NAMALWA (cell line): ENCODE results near the gene PAX5.

Experiments used
- DNase-seq: peaks from one replicate; pipeline ENCODE4 v3.0.0-alpha.2; 2015; ENCODE audit warnings: low spot score

Gene PAX5

GRCh38 chr9:36932198-36932597 lies 101.9 kb downstream of the PAX5 start:
- no peak for DNase-seq

DNA sequence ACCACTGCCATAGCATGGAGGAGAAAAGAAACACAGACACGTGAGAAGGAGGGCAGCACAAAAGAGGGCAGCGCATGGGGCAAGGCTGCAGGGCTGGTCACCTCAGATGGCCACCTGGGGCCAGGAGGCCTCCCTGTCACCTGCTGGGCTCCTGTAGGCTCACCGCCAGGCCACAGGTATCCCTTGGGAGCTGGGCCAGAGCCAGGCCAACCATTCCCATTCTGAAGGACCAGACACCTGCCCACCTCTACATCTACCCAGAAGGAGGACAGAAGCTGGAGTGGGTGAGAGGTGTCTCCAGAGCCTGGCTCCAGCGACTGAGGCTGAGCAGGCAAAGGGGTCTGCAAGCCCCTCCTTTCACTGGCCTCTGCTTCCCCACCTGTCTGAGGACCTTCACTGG lies 103.1 kb downstream of the PAX5 start:
- no peak for DNase-seq

DNA sequence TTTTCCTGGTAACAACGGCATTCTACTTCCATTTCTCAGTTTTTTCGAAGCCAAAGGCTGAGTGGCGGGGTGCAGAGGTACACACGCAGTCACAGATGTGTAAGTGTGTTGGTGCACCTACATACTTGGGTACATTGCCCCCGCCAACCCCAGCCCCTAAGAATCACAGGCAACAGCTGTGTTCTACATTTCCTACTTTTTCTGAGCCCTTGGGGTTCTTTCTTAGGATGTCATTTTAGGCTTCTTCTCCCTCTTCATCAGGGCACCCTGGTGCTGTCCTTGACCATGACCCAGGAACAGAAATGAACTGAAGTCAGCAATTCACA lies 104.8 kb downstream of the PAX5 start:
- DNase-seq, result no peak

GRCh38 chr9:36928670-36929349 lies 105.3 kb downstream of the PAX5 start:
- no peak for DNase-seq

GRCh38 chr9:36928210-36928609 lies 105.9 kb downstream of the PAX5 start:
- no peak for DNase-seq

DNA sequence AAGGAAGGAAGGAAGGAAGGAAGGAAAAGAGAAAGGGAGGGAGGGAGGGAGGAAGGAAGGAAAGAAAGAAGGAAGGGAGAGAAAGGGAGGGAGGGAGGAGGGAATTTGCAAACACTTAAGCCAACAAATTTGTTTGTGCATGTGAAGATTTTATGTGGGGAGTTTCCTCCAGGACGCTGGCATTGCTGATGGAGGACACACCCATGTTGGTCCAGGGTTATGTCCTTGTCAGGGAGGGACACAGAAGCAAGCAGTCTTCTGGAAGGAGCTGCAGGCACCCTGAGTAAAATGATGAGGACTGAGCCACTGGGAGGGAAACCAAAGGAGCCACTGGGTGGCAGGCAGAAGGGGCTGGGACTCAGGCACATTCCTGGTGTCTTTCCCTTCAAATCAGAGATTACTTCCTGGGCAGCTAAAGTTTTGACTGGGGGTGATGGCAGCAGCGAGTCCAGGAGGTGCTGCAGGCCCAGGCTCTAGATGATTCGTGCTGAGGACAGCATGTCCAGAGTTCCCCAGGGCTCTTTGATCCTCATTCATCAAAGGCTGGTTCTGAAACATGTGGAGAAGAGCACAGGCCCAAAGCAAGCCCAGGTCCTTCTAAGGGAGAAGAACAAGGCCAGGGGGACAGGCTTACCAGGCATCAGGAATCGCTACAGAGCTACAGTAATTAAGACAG lies 109.2 kb downstream of the PAX5 start:
- no peak for DNase-seq

- no peak for DNase-seq
Observed at GRCh38 chr9:36924071-36924470, 110.0 kb downstream of the PAX5 start.

GRCh38 chr9:36923025-36923625 lies 110.9 kb downstream of the PAX5 start:
- DNase-seq, result no peak

- no peak for DNase-seq
Observed at GRCh38 chr9:36922548-36922947, 111.5 kb downstream of the PAX5 start.

- no peak for DNase-seq
Observed at GRCh38 chr9:36914212-36914577, 119.9 kb downstream of the PAX5 start.

GRCh38 chr9:36913393-36914211 lies 120.5 kb downstream of the PAX5 start:
- DNase-seq, result peak; percentile 30

DNA sequence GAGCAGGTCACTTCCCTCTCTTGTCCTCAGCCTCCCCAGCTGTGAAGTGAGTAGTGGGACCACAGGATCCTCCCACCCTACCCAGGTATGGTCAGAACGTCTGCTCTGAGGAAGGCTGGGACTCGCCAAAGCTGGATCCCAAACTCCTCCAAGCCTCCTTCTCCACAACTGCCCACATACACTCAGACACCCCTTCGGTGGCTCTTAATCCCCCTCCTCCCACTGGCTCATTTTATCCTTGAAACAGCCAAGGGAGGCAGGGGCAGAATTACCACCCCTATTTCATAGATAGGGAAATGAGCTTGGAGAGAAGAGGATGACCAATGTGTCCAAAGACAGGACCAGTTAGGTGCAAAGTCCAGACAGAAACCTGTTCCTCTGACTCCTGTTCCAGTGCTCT lies 121.4 kb downstream of the PAX5 start:
- no peak for DNase-seq

GRCh38 chr9:36911601-36912412 lies 122.3 kb downstream of the PAX5 start:
- DNase-seq, result no peak

DNA sequence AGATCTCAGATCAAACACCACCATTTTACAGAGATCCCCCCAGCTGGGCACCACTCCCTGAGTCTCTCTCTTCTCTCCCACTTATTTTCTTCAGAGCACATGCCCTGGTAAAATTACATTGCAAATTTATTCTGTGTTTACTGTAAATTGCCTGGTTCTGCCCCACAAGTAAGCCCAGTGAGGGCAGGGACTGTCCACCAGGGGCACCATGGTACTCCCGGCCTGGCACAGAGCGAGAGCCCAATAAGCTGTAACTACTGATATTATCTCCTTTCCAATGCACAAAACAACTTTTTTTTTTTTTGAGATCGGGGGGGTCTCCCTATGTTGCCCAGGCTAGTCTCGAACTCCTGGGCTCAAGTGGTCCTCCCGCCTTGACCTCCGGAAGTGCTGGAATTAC lies 123.0 kb downstream of the PAX5 start:
- no peak for DNase-seq

GRCh38 chr9:36906492-36906891 lies 127.6 kb downstream of the PAX5 start:
- DNase-seq, result no peak

DNA sequence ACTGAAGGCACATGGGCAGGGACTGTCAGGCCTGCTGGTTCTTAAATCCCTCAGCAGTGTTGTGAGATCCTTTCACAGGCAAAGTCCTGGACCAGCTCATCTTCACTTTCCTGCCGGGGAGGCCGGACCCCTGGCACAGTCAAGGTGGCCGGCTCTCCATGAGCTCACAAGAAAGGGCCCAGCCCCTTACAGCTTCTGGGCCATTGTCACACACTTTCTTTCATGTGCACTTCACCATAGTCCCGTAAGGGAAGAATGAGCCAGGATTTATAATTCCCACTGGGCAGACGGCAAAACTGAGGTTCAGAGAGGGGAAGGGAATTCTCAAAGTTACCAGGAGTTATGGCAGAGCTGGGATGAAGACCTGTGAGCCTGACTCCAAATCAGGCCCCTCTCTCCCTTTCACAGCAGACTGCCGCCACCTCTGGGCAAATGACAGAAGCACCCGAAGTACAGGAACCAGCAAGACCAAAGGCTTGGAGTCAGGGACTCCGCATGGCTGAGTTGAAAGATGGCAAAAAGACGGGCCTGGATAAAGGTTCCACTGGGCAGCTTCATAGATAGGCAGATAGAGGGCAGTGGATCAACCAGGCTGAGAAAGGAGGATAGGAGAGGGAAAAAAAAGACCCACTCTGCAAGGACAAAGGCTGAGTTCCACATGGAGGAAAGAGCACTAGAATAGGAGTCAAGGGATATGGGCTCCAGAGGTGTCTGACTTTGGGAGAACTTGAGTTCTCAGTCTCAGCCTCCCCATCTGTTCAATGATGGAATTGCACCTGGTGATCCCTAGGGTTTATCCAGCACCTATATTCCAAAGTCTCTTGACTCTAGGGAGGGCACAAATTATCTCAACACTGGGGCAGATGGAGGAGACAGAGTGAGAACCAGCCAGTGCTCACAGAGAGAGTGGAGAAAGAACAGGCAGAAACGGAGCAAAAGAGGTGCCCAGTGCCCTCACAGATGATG lies 128.7 kb downstream of the PAX5 start:
- no peak for DNase-seq

GRCh38 chr9:36903541-36904435 lies 130.3 kb downstream of the PAX5 start:
- no peak for DNase-seq

DNA sequence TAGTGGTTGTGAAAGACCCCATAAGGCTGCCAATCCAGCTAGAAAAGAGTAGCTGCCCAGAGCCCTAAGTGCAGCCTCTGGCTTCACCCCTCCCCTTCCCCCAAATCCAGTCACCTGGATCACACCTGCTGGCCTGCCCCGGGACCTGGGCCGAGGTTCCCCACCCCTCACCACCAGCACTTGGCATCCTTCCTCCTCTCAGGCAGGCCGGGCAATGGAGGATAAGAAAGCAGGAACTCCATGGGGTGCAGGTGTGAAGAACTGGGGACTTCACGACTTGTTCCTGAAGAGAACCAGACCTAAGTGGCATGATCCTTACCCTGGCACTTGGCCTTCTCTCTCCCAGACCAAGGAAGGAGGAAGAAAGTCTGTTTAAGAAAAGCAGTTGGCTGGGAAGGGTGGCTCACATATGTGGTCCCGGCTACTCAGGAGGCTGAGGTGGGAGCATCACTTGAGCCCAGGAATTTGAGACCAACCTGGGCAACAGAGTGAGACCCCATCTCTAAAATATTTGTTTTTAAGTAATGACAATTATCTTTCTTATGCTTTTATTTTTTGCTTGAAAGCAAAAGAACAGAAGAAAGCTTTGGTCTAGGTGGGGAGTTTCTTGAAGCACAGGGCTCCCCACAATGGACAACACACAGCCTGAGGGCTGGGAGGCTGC lies 131.1 kb downstream of the PAX5 start:
- no peak for DNase-seq

DNA sequence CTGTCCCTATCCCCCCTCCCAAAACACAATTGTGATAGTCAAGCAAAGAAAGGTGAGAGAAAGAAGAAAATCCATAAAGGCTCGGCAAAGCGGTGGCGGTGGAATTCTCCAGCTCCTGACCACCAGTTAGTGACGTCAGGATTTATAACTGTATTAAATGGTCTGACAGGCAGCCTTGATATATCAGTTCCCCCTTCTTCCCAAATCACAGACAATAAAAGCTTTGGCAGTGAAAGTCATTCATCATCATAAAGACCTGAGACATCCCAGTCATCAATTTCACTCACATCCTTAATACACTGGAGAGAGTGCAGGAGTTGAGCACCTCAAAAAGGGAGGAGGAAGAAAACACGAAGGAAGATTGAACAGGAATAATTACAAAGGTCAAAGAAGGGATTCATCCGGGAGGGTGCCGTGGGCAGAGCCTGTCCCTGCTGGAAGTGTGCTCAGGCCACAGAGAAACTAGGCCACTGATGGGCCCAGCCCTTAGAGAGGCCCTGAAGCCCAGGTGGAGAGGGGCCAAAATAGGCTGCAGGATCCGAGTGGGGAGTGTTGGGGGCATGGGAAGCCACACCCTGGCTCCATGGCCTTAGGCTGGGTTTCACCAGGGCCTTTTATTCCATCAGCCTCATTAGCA lies 131.9 kb downstream of the PAX5 start:
- no peak for DNase-seq
